ENCODE data around the gene CCR3.
"Not testable (repeated sequence)": the region's sequence is repeated elsewhere in the genome, so short reads cannot be mapped to it uniquely, and the experiment has no call there.

The CCR3 gene

GRCh38 chr3:46206282-46207015 lies 35.8 kb upstream of the CCR3 start:
- no peak overlapping the region for H3K27ac ChIP-seq (ENCODE audit: low read depth, low read length)
- H3K9ac ChIP-seq (ENCODE audit: low read depth, low read length), result no peak overlapping the region
- H3K4me1 ChIP-seq (ENCODE audit: control insufficient read depth, insufficient read depth, low read length), result peaks cover 5% of the 10 kb centered on the region; the same call in 1 of the 2 replicates
- no peaks in the 10 kb centered on the region for H3K9me3 ChIP-seq (ENCODE audit: control insufficient read depth, insufficient read depth, low read length)
- H3K4me3 ChIP-seq (ENCODE audit: low read depth, low read length), result no peak overlapping the region
- H3K27me3 ChIP-seq (ENCODE audit: control insufficient read depth, insufficient read depth, low read length), result no peaks in the 10 kb centered on the region
- H3K36me3 ChIP-seq (ENCODE audit: control insufficient read depth, insufficient read depth, low read length), result no peaks in the 10 kb centered on the region

GRCh38 chr3:46207514-46207913 lies 34.7 kb upstream of the CCR3 start:
- not testable (repeated sequence) for H3K4me3 ChIP-seq (ENCODE audit: low read depth, low read length); H3K27me3 ChIP-seq (ENCODE audit: control insufficient read depth, insufficient read depth, low read length); H3K27ac ChIP-seq (ENCODE audit: low read depth, low read length); H3K36me3 ChIP-seq (ENCODE audit: control insufficient read depth, insufficient read depth, low read length); H3K4me1 ChIP-seq (ENCODE audit: control insufficient read depth, insufficient read depth, low read length); H3K9me3 ChIP-seq (ENCODE audit: control insufficient read depth, insufficient read depth, low read length); H3K9ac ChIP-seq (ENCODE audit: low read depth, low read length)

GRCh38 chr3:46208167-46208704 lies 34.0 kb upstream of the CCR3 start, which contains the start of gene CCR1:
CCR1 (minus strand) TSS chr3:46208313; CDS start chr3:46204313, 4,000 bp downstream.
- Histone ChIP-seq H3K9ac (ENCODE audit: low read depth, low read length) (no peak within 1 kb of the TSS), H3K4me3 (ENCODE audit: low read depth, low read length) (no peak within 1 kb of the TSS), H3K9me3 (ENCODE audit: control insufficient read depth, insufficient read depth, low read length) (no peaks in the 10 kb centered on the region), H3K27me3 (ENCODE audit: control insufficient read depth, insufficient read depth, low read length) (no peaks in the 10 kb centered on the region), H3K4me1 (ENCODE audit: control insufficient read depth, insufficient read depth, low read length) (peaks cover 5% of the 10 kb centered on the region; the same call in 1 of the 2 replicates), H3K27ac (ENCODE audit: low read depth, low read length) (no peak within 1 kb of the TSS), H3K36me3 (ENCODE audit: control insufficient read depth, insufficient read depth, low read length) (no peaks in the 10 kb centered on the region)

DNA sequence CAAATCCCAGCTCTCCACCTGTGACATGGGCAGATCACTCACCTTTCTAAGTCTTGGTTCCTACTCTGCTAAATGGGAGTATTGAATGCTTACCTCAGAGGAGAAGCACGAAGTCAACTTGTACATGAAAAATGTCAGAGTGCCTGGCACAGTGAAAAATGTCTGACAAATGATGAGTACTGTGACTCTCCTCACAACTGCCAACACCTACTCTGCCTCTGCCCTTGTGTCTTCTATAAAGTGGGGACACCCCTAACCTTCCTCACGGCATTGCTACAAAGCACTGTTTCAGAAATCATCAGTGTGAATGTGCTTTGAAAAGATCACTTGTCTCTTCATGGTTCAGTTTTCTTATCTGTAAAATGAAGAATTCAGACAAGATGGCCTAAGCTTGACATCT lies 33.2 kb upstream of the CCR3 start:
- no peak overlapping the region for H3K27ac ChIP-seq (ENCODE audit: low read depth, low read length)
- H3K9ac ChIP-seq (ENCODE audit: low read depth, low read length), result no peak overlapping the region
- H3K36me3 ChIP-seq (ENCODE audit: control insufficient read depth, insufficient read depth, low read length), result no peaks in the 10 kb centered on the region
- no peaks in the 10 kb centered on the region for H3K27me3 ChIP-seq (ENCODE audit: control insufficient read depth, insufficient read depth, low read length)
- H3K4me3 ChIP-seq (ENCODE audit: low read depth, low read length), result no peak overlapping the region
- H3K4me1 ChIP-seq (ENCODE audit: control insufficient read depth, insufficient read depth, low read length), result peaks cover 5% of the 10 kb centered on the region; the same call in 1 of the 2 replicates
- no peaks in the 10 kb centered on the region for H3K9me3 ChIP-seq (ENCODE audit: control insufficient read depth, insufficient read depth, low read length)

DNA sequence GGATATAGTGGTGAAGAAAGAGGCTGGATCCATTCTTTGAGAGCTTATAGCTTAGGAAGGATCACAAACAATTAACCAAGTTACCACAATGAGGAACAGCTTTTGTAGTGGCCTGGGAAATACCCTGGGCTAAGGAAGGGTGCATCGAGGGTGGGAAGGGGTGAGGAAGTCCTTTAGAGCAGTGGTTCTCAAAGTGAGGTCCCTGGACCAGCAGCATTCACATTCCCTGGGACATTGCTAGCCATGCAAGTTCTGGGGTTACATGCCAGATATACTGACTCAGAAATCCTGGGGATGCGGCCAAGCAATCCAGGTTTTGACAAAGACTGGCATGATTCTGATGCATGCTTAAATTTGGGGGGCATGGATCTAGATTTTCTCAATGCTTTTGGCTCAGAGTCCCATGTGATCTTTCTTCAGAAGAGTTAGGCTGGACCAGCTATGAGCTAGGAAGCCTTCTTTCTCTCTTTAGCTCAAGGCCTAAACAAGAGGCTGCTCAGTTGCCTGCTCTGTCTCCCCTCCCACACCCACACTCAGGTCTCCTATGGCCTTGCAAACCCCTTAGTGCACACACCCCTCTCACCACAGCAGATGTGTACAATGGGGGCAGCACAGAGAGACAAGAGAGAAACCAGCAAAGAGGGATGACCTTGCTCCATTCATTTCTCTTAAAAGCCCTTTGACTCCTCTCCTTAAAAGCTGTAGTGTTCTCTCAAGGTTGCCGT lies 32.4 kb upstream of the CCR3 start:
- peaks cover 5% of the 10 kb centered on the region; the same call in 1 of the 2 replicates for H3K4me1 ChIP-seq (ENCODE audit: control insufficient read depth, insufficient read depth, low read length)
- no peaks in the 10 kb centered on the region for H3K9me3 ChIP-seq (ENCODE audit: control insufficient read depth, insufficient read depth, low read length)
- H3K9ac ChIP-seq (ENCODE audit: low read depth, low read length), result no peak overlapping the region
- H3K27me3 ChIP-seq (ENCODE audit: control insufficient read depth, insufficient read depth, low read length), result no peaks in the 10 kb centered on the region
- no peak overlapping the region for H3K27ac ChIP-seq (ENCODE audit: low read depth, low read length)
- no peak overlapping the region for H3K4me3 ChIP-seq (ENCODE audit: low read depth, low read length)
- no peaks in the 10 kb centered on the region for H3K36me3 ChIP-seq (ENCODE audit: control insufficient read depth, insufficient read depth, low read length)

GRCh38 chr3:46212101-46212500 lies 30.2 kb upstream of the CCR3 start:
- no peaks in the 10 kb centered on the region for H3K4me1 ChIP-seq (ENCODE audit: control insufficient read depth, insufficient read depth, low read length)

GRCh38 chr3:46213201-46213600 lies 29.1 kb upstream of the CCR3 start:
- Histone ChIP-seq H3K4me1 (ENCODE audit: control insufficient read depth, insufficient read depth, low read length) (no peaks in the 10 kb centered on the region), H3K4me3 (ENCODE audit: low read depth, low read length) (no peak overlapping the region), H3K27ac (ENCODE audit: low read depth, low read length) (no peak overlapping the region), H3K9me3 (ENCODE audit: control insufficient read depth, insufficient read depth, low read length) (no peaks in the 10 kb centered on the region), H3K36me3 (ENCODE audit: control insufficient read depth, insufficient read depth, low read length) (no peaks in the 10 kb centered on the region), H3K9ac (ENCODE audit: low read depth, low read length) (no peak overlapping the region), H3K27me3 (ENCODE audit: control insufficient read depth, insufficient read depth, low read length) (no peaks in the 10 kb centered on the region)

More at GRCh38 chr3:46212101-46212500, 30.2 kb upstream of the CCR3 start:
- H3K27me3 ChIP-seq (ENCODE audit: control insufficient read depth, insufficient read depth, low read length), result no peaks in the 10 kb centered on the region
- no peak overlapping the region for H3K4me3 ChIP-seq (ENCODE audit: low read depth, low read length)
- no peaks in the 10 kb centered on the region for H3K36me3 ChIP-seq (ENCODE audit: control insufficient read depth, insufficient read depth, low read length)
- no peaks in the 10 kb centered on the region for H3K9me3 ChIP-seq (ENCODE audit: control insufficient read depth, insufficient read depth, low read length)
- no peak overlapping the region for H3K27ac ChIP-seq (ENCODE audit: low read depth, low read length)
- no peak overlapping the region for H3K9ac ChIP-seq (ENCODE audit: low read depth, low read length)

DNA sequence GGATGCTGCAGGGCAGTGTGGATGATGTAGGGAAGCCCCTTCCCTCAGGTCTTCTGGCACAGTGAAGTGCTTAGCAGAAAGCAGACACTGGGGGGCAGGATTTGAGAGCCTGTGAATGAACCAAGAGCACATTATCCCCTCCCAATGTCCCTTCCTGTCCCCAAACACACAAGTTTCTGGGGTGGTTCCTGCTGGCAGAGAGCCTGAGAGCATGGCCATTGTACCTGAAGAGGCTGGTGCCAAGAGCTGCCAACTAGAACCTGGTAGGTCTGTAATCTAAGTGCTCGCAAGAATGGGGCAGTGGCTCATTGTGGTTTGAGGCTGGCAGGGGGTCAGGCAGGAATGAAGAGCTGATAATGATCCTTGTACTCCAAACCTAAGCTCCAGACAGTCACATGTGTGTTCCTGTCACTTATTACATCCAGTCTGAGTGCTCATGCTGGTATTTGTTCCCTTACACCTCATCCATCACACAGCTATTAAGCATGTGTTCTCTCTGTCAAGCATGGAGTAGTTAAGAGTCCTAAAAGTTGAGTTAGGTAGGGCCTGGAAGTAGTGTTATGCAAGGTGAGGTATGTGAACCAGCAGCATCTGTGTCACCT lies 27.4 kb upstream of the CCR3 start:
- Histone ChIP-seq H3K4me1 (ENCODE audit: control insufficient read depth, insufficient read depth, low read length) (no peaks in the 10 kb centered on the region), H3K36me3 (ENCODE audit: control insufficient read depth, insufficient read depth, low read length) (no peaks in the 10 kb centered on the region), H3K27ac (ENCODE audit: low read depth, low read length) (no peak overlapping the region), H3K9me3 (ENCODE audit: control insufficient read depth, insufficient read depth, low read length) (no peaks in the 10 kb centered on the region), H3K4me3 (ENCODE audit: low read depth, low read length) (no peak overlapping the region), H3K27me3 (ENCODE audit: control insufficient read depth, insufficient read depth, low read length) (no peaks in the 10 kb centered on the region), H3K9ac (ENCODE audit: low read depth, low read length) (no peak overlapping the region)

DNA sequence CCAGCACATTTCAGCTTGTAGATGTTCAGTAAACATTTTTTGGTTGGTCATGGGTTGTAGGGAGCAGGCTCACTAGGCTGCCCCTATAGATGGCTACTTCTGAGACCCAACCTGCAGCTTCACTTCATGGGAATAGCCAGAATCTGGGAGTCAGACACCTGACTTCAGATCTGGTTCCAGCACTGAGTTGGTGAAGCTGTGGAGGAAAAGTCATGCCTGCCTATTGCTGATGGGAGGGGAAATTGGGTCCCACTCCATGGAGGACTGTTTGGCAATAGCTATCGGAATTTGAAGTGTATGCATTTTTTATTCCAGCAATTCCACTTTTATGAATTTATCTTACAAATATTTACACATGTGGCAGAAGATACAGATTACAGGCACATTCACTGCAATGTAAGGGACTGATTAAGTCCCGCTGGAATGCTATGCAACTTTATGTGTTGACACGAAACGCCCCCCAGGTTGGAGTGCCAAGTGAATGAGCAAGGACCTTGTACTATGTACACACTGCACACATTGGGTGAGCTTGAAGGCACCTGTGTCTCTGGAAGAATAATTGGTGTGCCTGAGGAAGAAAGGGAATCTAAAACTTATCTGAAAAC lies 26.3 kb upstream of the CCR3 start:
- Histone ChIP-seq H3K36me3 (ENCODE audit: control insufficient read depth, insufficient read depth, low read length) (no peaks in the 10 kb centered on the region), H3K4me3 (ENCODE audit: low read depth, low read length) (no peak overlapping the region), H3K27ac (ENCODE audit: low read depth, low read length) (no peak overlapping the region), H3K27me3 (ENCODE audit: control insufficient read depth, insufficient read depth, low read length) (no peaks in the 10 kb centered on the region), H3K9ac (ENCODE audit: low read depth, low read length) (no peak overlapping the region), H3K9me3 (ENCODE audit: control insufficient read depth, insufficient read depth, low read length) (no peaks in the 10 kb centered on the region), H3K4me1 (ENCODE audit: control insufficient read depth, insufficient read depth, low read length) (no peaks in the 10 kb centered on the region)

- no peak overlapping the region for H3K27ac ChIP-seq (ENCODE audit: low read depth, low read length)
- no peaks in the 10 kb centered on the region for H3K4me1 ChIP-seq (ENCODE audit: control insufficient read depth, insufficient read depth, low read length)
- H3K9ac ChIP-seq (ENCODE audit: low read depth, low read length), result no peak overlapping the region
- no peaks in the 10 kb centered on the region for H3K9me3 ChIP-seq (ENCODE audit: control insufficient read depth, insufficient read depth, low read length)
- no peaks in the 10 kb centered on the region for H3K36me3 ChIP-seq (ENCODE audit: control insufficient read depth, insufficient read depth, low read length)
- H3K4me3 ChIP-seq (ENCODE audit: low read depth, low read length), result no peak overlapping the region
- no peaks in the 10 kb centered on the region for H3K27me3 ChIP-seq (ENCODE audit: control insufficient read depth, insufficient read depth, low read length)
Measured at GRCh38 chr3:46218196-46218709, 24.0 kb upstream of the CCR3 start.

All from HUES48 (cell line).